ENCODE measurements around the gene ELOVL4. TPM values are rescaled to one million over a fixed set of nuclear protein-coding genes. Genes with fewer than 3 reads are reported as not detected.

The ELOVL4 gene
- total RNA-seq, 1 experiment from 2014 or later, result 6.2 TPM

DNA sequence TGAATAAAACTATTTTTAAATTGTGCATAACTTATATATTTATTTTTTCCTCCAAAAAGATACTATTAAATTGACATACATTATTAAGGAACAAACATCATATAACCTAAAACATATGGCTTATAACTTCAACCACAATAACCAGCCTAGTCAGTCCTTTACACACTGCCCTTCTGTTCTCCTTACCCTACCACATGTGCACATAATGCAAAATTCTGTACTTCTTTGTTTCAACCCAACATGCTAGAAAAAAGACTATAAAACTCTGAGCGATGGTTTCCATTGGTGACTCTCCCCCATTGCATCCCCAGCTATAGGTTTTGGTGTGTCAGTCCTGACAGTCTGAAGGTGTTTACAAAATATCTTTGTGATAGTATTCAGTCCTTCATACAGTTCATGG lies 42.3 kb upstream of the ELOVL4 start:
- Mint-ChIP-seq H3K4me3 (ENCODE audit: unreplicated experiment) (no peak overlapping the region), H3K9me3 (ENCODE audit: unreplicated experiment) (no peaks in the 10 kb centered on the region), H3K36me3 (ENCODE audit: insufficient read depth, unreplicated experiment) (no peaks in the 10 kb centered on the region), H3K4me1 (ENCODE audit: insufficient read depth, unreplicated experiment) (no peaks in the 10 kb centered on the region), H3K27me3 (ENCODE audit: insufficient read depth, unreplicated experiment) (no peaks in the 10 kb centered on the region), H3K27ac (ENCODE audit: low read depth, unreplicated experiment) (no peak overlapping the region)
- DNase-seq (ENCODE audit: unreplicated experiment), result no peak
- CTCF ChIA-PET, result interaction anchor here (1.1 kb wide), 1 partner anchor 58 kb away, joined by 3 read pairs; no protein-coding TSS in a partner anchor
- intact Hi-C loops (cut with micrococcal nuclease), result no loop called here
- no TSS peak for BruUV-seq (replicated peaks)
- TF ChIP-seq, protein P1, sequence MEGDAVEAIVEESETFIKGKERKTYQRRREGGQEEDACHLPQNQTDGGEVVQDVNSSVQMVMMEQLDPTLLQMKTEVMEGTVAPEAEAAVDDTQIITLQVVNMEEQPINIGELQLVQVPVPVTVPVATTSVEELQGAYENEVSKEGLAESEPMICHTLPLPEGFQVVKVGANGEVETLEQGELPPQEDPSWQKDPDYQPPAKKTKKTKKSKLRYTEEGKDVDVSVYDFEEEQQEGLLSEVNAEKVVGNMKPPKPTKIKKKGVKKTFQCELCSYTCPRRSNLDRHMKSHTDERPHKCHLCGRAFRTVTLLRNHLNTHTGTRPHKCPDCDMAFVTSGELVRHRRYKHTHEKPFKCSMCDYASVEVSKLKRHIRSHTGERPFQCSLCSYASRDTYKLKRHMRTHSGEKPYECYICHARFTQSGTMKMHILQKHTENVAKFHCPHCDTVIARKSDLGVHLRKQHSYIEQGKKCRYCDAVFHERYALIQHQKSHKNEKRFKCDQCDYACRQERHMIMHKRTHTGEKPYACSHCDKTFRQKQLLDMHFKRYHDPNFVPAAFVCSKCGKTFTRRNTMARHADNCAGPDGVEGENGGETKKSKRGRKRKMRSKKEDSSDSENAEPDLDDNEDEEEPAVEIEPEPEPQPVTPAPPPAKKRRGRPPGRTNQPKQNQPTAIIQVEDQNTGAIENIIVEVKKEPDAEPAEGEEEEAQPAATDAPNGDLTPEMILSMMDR (IDR thresholded peaks at IDR 0.05; ENCODE audit: unreplicated experiment), result no peak
- POLR2A ChIA-PET, result interaction anchor here (0.6 to 1.0 kb wide), 2 partner anchors 12 to 184 kb away, joined by 3 to 4 read pairs; no protein-coding TSS in a partner anchor

DNA sequence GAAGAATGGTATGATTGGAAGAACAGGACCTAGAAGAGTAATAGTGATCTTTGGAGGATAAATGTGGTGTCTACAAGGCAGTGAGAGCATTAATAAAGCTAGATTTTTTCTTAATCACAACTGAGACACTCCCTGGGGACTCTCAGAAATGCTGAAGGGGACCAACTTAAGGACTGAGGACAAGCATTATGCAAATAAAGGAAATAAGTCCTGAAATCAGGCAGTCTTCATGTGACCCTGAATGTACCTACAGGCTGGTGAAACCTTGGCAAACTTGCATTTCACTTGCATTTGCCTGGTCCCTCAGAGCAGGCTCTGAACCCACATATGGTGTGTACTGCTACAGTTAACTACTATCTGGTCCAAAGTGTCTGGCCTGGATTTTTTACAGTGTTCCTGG lies 37.8 kb upstream of the ELOVL4 start:
- CTCF ChIA-PET, result interaction anchor here (4.4 kb wide), 1 partner anchor 36 kb away, joined by 15 read pairs; no protein-coding TSS in a partner anchor
- no peak overlapping the region for H3K4me3 Mint-ChIP-seq (ENCODE audit: unreplicated experiment)
- H3K27ac Mint-ChIP-seq (ENCODE audit: low read depth, unreplicated experiment), result no peak overlapping the region
- TF ChIP-seq, protein P1 (IDR thresholded peaks at IDR 0.05; ENCODE audit: unreplicated experiment), result no peak
- H3K4me1 Mint-ChIP-seq (ENCODE audit: insufficient read depth, unreplicated experiment), result no peaks in the 10 kb centered on the region
- no peaks in the 10 kb centered on the region for H3K9me3 Mint-ChIP-seq (ENCODE audit: unreplicated experiment)
- DNase-seq (ENCODE audit: unreplicated experiment), result no peak
- H3K27me3 Mint-ChIP-seq (ENCODE audit: insufficient read depth, unreplicated experiment), result no peaks in the 10 kb centered on the region
- H3K36me3 Mint-ChIP-seq (ENCODE audit: insufficient read depth, unreplicated experiment), result no peaks in the 10 kb centered on the region
- BruUV-seq (replicated peaks), result no TSS peak
- POLR2A ChIA-PET, result no interaction called here
- intact Hi-C loops (cut with micrococcal nuclease), result no loop called here

DNA sequence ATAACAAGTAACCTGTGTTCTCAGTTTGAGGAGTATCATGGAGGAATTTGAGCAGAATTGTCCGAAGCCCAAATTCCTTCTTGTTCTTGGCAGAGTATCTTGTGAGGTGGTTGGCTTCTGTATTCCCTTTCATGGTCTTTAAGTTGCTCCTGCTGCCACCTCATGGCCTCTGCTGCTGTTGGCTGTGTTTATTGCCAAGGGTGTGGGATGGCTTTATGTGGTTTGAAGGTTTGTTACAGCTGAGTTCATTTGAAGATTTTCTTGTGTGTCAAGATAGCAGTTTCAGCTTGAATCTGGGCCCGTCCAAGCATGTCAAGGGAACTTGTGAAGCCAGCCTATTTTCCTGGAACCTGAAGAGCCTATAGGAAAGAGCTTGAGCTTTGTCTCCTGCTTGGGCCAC lies 36.9 kb upstream of the ELOVL4 start:
- no peak overlapping the region for H3K27ac Mint-ChIP-seq (ENCODE audit: low read depth, unreplicated experiment)
- POLR2A ChIA-PET, result interaction anchor here (0.9 kb wide), 2 partner anchors 18 to 38 kb away, joined by 3 to 4 read pairs; no protein-coding TSS in a partner anchor
- H3K4me1 Mint-ChIP-seq (ENCODE audit: insufficient read depth, unreplicated experiment), result no peaks in the 10 kb centered on the region
- CTCF ChIA-PET, result interaction anchor here (0.7 to 4.4 kb wide), 5 partner anchors 35 to 206 kb away, joined by 3 to 15 read pairs (median 4); no protein-coding TSS in a partner anchor
- TF ChIP-seq, protein P1 (IDR thresholded peaks at IDR 0.05; ENCODE audit: unreplicated experiment), result no peak
- peak; percentile 26 for DNase-seq (ENCODE audit: unreplicated experiment)
- no peaks in the 10 kb centered on the region for H3K36me3 Mint-ChIP-seq (ENCODE audit: insufficient read depth, unreplicated experiment)
- BruUV-seq (replicated peaks), result no TSS peak
- intact Hi-C loops (cut with micrococcal nuclease), result loop anchor here (1.0 kb wide), 1 partner anchor 35 kb away; no protein-coding TSS in a partner anchor
- H3K9me3 Mint-ChIP-seq (ENCODE audit: unreplicated experiment), result no peaks in the 10 kb centered on the region
- no peaks in the 10 kb centered on the region for H3K27me3 Mint-ChIP-seq (ENCODE audit: insufficient read depth, unreplicated experiment)
- H3K4me3 Mint-ChIP-seq (ENCODE audit: unreplicated experiment), result no peak overlapping the region

DNA sequence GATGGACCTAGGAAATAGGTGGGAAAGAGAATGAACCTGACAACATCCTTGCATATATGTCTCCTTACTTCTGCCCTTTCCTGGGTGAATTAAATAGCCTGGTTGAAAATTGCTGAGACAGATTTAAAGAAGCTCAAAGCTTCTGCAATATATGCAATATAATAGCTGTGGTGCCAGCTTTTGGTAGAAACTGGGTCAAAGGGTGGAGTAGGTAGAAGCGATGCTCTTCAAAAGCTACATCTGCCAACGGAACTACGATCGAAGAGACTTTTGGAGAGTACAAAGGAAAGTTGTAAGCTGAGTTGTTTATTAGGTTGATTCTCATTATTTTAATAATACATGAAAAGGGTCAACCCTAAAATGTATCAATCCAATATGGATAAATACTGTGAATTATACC lies 34.3 kb upstream of the ELOVL4 start:
- TF ChIP-seq, protein P1 (IDR thresholded peaks at IDR 0.05; ENCODE audit: unreplicated experiment), result no peak
- CTCF ChIA-PET, result interaction anchor here (0.6 to 1.9 kb wide), 5 partner anchors 33 to 332 kb away, joined by 4 to 9 read pairs (median 6); no protein-coding TSS in a partner anchor
- no TSS peak for BruUV-seq (replicated peaks)
- Mint-ChIP-seq H3K4me3 (ENCODE audit: unreplicated experiment) (no peak overlapping the region), H3K4me1 (ENCODE audit: insufficient read depth, unreplicated experiment) (no peaks in the 10 kb centered on the region), H3K27me3 (ENCODE audit: insufficient read depth, unreplicated experiment) (no peaks in the 10 kb centered on the region), H3K9me3 (ENCODE audit: unreplicated experiment) (no peaks in the 10 kb centered on the region), H3K36me3 (ENCODE audit: insufficient read depth, unreplicated experiment) (no peaks in the 10 kb centered on the region), H3K27ac (ENCODE audit: low read depth, unreplicated experiment) (no peak overlapping the region)
- POLR2A ChIA-PET, result no interaction called here
- intact Hi-C loops (cut with micrococcal nuclease), result no loop called here
- DNase-seq (ENCODE audit: unreplicated experiment), result no peak

Data from MCF 10A (cell line).